Testis (tissue), 2 donors: ENCODE measurements around the gene CACTIN.

ENCODE experiments used
- POLR2A ChIP-seq: fragments of 450-650 bp; IDR thresholded peaks from one replicate; pipeline ENCODE4 v1.6.1; 2017; ENCODE audit warnings: antibody characterized with exemption, mild to moderate bottlenecking, moderate library complexity
- TF ChIP-seq, protein P1 (sequence below), 3 experiments: fragments of 450-650 bp in 2 of 3; fragments of 200-600 bp in 1 of 3; sonication (generic) in 1 of 3; IDR thresholded peaks; one replicate each; pipeline ENCODE4 v1.5.1; 2016 to 2019; ENCODE audit warnings: antibody characterized with exemption in 3 of 3, mild to moderate bottlenecking in 2 of 3, moderate library complexity in 1 of 3

DNA sequence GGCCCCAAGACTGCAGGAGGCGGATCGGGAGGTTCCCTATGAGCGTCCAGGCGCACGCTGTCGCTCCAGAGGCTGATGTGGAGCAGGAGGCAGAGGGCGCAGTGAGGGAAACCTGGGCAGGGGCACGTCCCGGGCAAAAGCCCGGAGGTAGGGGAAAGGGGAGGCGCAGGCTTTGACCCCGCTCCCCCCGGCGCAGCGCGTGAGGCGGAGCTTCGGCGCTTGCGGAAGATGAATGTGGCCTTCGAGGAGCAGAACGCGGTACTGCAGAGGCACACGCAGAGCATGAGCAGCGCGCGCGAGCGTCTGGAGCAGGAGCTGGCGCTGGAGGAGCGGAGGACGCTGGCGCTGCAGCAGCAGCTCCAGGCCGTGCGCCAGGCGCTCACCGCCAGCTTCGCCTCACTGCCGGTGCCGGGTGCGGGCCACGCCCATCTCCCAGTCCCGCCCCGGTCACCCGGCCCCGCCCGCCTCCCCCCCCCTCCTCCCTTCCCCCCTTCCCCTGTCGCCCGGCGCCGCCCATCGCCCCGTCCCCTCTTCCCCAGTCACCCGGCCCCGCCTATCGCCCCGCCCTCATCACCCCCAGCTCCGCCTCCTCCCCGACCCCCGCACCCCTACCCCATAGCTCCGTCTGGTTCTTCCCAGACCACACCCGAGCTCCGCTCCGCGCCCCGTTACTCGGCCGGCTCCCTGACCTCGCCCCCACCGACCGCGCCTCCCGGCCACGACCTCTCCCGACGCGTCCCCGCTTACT lies 49.7 kb downstream of the CACTIN start:
- TF ChIP-seq, protein P1, sequence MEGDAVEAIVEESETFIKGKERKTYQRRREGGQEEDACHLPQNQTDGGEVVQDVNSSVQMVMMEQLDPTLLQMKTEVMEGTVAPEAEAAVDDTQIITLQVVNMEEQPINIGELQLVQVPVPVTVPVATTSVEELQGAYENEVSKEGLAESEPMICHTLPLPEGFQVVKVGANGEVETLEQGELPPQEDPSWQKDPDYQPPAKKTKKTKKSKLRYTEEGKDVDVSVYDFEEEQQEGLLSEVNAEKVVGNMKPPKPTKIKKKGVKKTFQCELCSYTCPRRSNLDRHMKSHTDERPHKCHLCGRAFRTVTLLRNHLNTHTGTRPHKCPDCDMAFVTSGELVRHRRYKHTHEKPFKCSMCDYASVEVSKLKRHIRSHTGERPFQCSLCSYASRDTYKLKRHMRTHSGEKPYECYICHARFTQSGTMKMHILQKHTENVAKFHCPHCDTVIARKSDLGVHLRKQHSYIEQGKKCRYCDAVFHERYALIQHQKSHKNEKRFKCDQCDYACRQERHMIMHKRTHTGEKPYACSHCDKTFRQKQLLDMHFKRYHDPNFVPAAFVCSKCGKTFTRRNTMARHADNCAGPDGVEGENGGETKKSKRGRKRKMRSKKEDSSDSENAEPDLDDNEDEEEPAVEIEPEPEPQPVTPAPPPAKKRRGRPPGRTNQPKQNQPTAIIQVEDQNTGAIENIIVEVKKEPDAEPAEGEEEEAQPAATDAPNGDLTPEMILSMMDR (IDR thresholded peaks at IDR 0.05): no peak
- TF ChIP-seq POLR2A: no peak
